Right renal pelvis (tissue), 4 donors: Measurements from ENCODE around the gene ATP1A4. TPM values are rescaled to one million over a fixed set of nuclear protein-coding genes. Genes with fewer than 3 reads are reported as not detected.
"Not testable (repeated sequence)": the region's sequence is repeated elsewhere in the genome, so short reads cannot be mapped to it uniquely, and the experiment has no call there.

Source experiments
- DNase-seq, 4 donors: peaks; one replicate each; pipeline ENCODE4 v3.0.0-alpha.2; 2013; ENCODE audit warnings: low read depth in 4 of 4, low spot score in 3 of 4, missing footprints in 1 of 4
- polyA plus RNA-seq, 4 donors: library from polyadenylated mRNA; unstranded; fragments of 120-200 nt; gene quantifications; one replicate each; pipeline ENCODE4 v1.2.1, GENCODE V29; 2013; ENCODE audit not compliant: insufficient read length in 4 of 4

The ATP1A4 gene
- 1 to 10 TPM in 1 of 4 donors, under 1 TPM in 2, not detected in 1; 0.06 to 1.2 (median 0.71) TPM for polyA plus RNA-seq

- DNase-seq, result no peak
Observed at GRCh38 chr1:160151303-160151702, at the start of gene ATP1A4. Gene ATP1A4 (plus strand): TSS chr1:160151603. CDS start chr1:160152041, 438 bp downstream.

DNA sequence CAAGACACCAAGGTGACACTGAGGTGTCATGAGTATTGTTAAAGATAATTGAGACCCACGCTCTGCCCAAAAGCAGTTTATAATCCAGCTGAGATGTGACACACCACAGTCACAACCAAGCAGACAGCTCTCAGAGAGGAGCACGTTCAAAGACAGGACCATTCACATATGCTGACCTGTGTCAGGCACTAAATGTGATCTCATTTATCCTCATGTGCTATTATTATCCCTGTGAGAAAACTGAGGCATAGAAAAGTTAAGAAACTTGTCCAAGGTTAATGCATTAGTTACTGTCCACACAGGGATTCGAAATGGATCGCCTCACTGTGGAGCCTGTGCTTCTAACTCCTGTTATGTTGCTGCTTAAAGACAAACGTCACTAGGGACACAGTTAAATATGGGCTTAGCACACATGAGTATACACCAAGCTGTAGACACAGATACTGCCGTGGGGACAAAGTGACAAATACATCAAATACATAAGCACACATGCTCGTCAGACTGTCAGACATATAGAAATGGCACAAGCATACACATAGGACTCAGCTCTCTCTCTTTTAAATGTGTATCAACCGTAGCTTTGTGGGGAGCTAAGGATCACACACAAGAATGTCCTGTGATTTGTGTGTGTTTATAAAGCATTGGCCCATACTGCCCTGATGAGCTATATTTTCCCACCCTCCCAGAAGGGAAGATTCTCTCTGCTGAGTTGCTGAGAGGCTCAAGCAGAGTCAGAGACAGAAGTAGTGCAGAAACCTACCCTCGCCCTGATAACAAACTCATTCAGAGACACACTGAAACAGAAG, 49.5 kb upstream of the ATP1A4 start:
- DNase-seq, result no peak

- no peak for DNase-seq
Observed at GRCh38 chr1:160103658-160104408, 47.6 kb upstream of the ATP1A4 start.

GRCh38 chr1:160104486-160104885, 46.9 kb upstream of the ATP1A4 start:
- no peak for DNase-seq

- DNase-seq, result no peak
Observed at GRCh38 chr1:160105155-160105554, 46.2 kb upstream of the ATP1A4 start.

DNA sequence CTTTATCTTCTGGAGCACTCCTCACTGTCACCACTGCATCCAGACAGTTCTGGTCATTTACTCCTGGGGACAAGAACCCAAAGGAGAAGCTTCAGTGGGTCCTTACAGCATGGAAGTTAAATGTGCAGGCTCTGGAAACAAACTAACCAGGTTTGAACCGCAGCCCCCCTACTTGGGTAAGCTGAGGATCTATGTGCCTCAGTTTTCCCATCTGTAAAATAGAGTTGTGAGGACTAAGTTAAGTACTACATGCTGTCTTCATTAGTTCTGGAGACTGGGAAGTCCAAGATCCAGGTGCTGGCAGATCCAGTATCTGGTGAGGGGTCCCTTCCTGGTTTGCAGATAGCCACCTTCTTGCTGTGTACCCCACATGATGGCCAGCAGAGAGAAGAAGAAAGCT, 43.9 kb upstream of the ATP1A4 start:
- DNase-seq, result no peak

DNA sequence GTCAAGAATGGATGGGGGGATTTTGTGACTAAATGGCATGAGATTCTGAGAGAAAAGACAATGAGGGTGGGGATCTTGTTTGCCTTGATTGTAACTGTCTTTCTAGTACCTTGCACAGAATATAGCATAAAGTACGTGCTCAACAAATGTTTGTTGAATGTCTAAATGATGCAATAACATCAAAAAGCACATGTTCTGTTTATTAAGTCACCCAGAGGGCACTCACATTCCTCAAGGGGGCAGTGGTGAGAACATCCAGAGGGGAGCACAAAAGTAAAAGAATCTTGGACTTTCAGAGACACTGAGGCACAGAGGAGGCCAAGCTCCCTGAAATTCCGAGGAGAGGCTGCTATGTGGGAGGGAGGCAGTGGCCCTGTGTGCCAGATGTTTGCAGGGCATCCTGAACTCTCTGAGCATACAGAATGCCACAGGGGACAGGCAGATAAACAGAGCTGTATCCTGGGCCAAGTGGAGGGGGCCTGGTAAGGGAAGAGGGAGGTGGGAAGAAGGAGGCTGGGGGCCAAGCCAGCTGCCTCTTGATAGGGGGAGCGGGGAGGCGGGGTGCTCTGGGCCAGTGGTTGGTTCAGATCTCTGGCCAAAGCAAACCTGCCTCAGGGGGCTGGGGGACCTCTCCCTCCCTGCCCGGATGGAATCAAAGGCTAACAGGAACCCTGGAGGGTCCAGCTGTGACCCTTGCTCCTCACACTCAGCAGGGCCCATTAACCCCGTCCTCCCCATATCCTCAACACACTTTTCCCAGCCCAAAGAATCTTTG, 42.3 kb upstream of the ATP1A4 start:
- DNase-seq, result no peak

GRCh38 chr1:160109686-160110085, 41.7 kb upstream of the ATP1A4 start:
- DNase-seq, result no peak

DNA sequence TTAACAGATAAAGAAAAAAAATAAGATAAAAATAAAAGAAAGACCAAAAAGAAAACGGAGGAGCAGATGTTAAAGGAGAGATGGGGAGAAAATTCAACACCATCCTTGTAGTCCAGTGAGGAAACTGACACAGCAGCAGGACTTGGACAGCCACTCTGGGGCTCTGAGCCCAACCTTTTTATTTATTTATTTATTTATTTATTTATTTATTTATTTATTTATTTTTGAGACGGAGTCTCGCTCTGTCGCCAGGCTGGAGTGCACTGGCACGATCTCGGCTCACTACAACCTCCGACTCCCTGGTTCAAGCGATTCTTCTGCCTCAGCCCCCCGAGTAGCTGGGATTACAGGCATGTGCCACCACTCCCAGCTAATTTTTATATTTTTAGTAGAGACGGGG, 39.9 kb upstream of the ATP1A4 start:
- DNase-seq, result not testable (repeated sequence)

GRCh38 chr1:160112357-160112756, 39.0 kb upstream of the ATP1A4 start:
- no peak for DNase-seq

DNA sequence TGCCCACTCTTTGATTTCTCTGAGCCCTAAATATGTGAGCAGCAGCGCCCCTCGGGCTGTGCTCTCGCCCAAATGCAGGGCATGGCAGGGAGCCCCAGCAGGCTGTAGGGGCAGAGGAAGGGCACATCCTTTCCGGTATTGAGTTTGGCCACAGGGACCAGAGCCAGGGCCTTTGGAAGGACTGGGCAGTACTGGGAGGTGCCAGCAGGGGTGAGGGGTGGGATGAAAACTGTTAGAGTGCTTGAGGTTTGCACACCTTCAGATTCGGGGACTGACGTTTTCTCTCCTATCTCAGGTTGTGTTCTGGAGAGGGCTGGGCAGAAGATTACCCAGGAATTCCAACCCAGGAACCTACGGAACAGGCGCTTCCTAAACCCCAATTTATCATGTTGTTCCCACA, 38.0 kb upstream of the ATP1A4 start:
- no peak for DNase-seq

DNA sequence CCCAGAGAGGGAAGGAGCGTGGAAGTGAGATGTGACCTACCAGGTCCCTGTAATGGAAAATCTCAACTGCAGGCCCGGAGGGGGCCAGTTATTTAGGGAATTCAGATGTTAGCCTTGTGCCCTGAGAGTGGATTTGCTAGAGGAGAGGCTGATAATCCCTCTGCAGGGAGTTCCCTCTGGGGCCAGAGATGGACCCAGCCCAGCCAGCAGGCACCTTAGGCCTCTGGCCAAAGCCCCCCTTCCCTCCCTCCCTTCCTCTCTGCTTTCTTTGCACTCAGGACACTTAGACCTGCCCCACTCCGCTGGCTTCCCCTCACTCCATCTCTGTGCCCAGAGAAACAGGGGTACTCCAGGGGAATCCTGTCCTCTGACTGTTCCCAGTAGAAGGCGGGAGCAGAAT, 37.3 kb upstream of the ATP1A4 start:
- no peak for DNase-seq

- no peak for DNase-seq
Observed at GRCh38 chr1:160115545-160116282, 35.7 kb upstream of the ATP1A4 start, which contains the start of gene ATP1A2. Gene ATP1A2 (plus strand): TSS chr1:160115759. CDS start chr1:160115862, 103 bp downstream.

DNA sequence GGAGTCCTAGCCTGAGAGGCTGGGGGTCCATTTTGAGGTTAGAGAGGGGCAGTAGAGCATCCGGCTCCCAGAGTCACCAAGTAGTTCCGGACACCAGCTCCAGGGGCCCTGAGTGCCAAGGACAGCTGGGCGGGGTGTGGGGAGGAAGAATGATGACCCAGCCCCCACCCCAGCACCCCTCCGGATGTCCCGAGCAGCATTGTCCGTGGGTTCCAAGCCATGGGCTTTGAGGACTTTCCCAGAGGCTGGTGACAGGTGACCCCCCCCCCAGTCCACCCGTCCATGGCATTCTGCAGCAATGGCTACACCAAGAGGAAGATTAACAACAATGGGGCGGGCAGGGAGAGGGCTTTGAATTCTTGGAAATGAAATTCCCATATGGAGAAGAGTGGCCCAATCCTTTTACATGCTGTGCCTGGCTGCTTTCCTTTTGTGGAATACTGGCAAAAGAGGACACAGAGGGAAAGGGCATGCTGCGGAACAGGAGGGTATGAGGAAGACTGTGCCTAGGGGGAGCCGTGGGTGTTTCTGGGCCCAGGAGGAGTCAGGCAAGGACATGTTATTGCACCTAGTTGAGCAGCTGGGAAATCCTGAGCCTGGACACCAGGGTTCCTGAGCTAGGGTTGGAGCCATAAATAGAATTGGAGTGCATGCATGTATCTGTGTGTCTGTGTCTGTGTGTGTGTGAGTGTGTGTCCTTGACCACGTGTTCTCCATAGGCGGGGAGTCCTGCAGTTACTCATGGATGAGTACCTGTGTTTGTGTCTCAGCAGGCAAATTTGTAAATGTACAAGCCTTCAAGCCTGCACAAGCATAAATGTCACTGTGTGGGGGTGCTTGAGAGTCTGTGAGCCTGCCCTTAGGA, 34.9 kb upstream of the ATP1A4 start:
- DNase-seq, result no peak

DNA sequence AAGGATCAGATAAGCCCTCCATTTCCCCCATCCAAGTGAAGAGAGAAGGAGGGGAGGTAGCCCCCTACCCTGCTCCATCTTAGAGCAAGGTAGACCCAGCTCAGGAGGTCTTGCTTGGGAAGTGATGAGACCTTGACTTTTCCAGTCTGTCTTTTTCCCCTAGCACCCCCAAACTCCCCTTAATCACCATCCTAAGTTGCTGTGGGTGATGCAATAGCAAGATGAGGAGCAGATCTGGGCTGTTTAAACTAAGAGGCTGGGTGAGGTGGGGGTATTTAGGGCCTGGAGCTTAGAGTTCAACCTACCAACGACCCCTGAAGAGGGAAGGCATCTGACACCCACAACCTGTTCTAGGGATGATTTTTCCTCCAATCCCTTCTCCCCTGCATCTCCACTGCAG, 34.1 kb upstream of the ATP1A4 start:
- no peak for DNase-seq

GRCh38 chr1:160117709-160118183, 33.7 kb upstream of the ATP1A4 start:
- no peak for DNase-seq

DNA sequence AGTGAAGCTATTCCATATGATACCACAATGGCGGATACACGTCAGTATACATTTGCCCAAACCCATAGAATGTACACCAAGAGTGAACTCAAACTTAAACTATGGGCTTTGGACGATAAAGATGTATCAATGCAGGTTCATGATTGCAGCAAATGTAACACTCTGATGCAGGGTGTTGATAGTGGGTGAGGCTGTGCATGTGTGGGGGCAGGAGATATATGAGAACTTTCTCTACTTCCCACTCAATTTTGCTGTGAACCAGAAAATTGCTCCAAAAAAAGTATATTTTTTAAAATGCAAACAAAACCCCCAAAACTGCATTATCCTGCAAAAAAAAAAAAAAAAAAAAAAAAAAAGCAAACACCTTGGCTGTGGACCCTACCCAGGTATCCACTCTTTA, 32.5 kb upstream of the ATP1A4 start:
- no peak for DNase-seq

DNA sequence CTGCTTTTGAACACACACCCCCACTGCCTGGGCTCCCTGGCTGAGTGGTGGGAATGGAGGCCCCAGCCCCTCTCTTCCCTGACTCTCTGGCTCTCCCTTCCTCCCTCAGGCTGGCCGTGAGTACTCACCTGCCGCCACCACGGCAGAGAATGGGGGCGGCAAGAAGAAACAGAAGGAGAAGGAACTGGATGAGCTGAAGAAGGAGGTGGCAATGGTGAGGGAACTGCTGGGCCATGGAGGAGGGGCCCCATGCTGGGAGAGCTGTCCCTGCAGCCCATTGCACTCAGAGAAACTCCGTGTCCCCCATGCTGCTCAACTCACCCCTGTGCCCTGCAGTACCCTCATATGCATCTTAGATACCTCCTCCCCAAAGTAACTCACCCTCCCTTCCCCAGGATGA, 30.6 kb upstream of the ATP1A4 start:
- no peak for DNase-seq

- no peak for DNase-seq
Observed at GRCh38 chr1:160121388-160121787, 30.0 kb upstream of the ATP1A4 start.
